HepG2 (cell line): ENCODE results near the gene ZNF213. TPM values are rescaled to one million over a fixed set of nuclear protein-coding genes. Genes with fewer than 3 reads are reported as not detected.

Experiments used
- ETS1 ChIP-seq: sonication (generic); formaldehyde crosslinking; IDR thresholded peaks from 2 replicates; pipeline ENCODE4 v1.4.0; 2020; ENCODE audit warnings: missing genetic modification reagents
- HBP1 ChIP-seq: IDR thresholded peaks from 2 replicates; pipeline ENCODE4 v1.6.1; 2016; ENCODE audit warnings: low read depth, control low read depth
- HNRNPK ChIP-seq: fragments of 200-400 bp; formaldehyde crosslinking; IDR thresholded peaks from 2 replicates; pipeline ENCODE4 v1.6.1; 2018; ENCODE audit warnings: low read length, low read depth, moderate library complexity, mild to moderate bottlenecking; ENCODE audit not compliant: poor library complexity, severe bottlenecking
- HOXD1 ChIP-seq: sonication (generic); formaldehyde crosslinking; IDR thresholded peaks from 2 replicates; pipeline ENCODE4 v1.5.0; 2020; ENCODE audit warnings: missing genetic modification reagents
- SMAD3 ChIP-seq: sonication (generic); formaldehyde crosslinking; IDR thresholded peaks from 2 replicates; pipeline ENCODE4 v1.4.0; 2020; ENCODE audit warnings: missing genetic modification reagents
- ZNF296 ChIP-seq: sonication (generic); formaldehyde crosslinking; conservative IDR thresholded peaks from 2 replicates; pipeline ENCODE4 v1.5.0; 2020; ENCODE audit warnings: mild to moderate bottlenecking, missing genetic modification reagents
- ZNF333 ChIP-seq: sonication (generic); formaldehyde crosslinking; IDR thresholded peaks from 2 replicates; pipeline ENCODE4 v1.4.0; 2020; ENCODE audit warnings: mild to moderate bottlenecking, missing genetic modification reagents, borderline replicate concordance
- ZNF432 ChIP-seq: sonication (generic); formaldehyde crosslinking; IDR thresholded peaks from 2 replicates; pipeline ENCODE4 v1.5.0; 2020; ENCODE audit warnings: missing genetic modification reagents, mild to moderate bottlenecking, borderline replicate concordance
- ZNF547 ChIP-seq: sonication (generic); formaldehyde crosslinking; IDR thresholded peaks from 2 replicates; pipeline ENCODE4 v1.5.1; 2020; ENCODE audit warnings: mild to moderate bottlenecking, missing genetic modification reagents
- ZNF652 ChIP-seq: IDR thresholded peaks from 2 replicates; pipeline ENCODE4 v1.6.1; 2016; ENCODE audit warnings: low read depth, borderline replicate concordance
- polyA plus RNA-seq, 8 experiments: library from polyadenylated mRNA; depleted of rRNA in 3 of 8; stranded (reverse) in 7 of 8; unstranded in 1 of 8; fragments of >200 nt; fragmentation: Illumina TruSeq in 4 of 8; extraction: Trizol in 4 of 8; gene quantifications; 2 replicates each; pipeline versions ENCODE4 v1.2.1 to v1.2.3, GENCODE V29; 2011 to 2016; ENCODE audit warnings: low read depth in 4 of 8, missing spikeins in 1 of 8, mixed read lengths in 1 of 8; ENCODE audit not compliant: insufficient read depth in 1 of 8
- total RNA-seq, 5 experiments: library from RNA; depleted of rRNA; stranded (reverse); fragments of >200 nt; fragmentation: Illumina TruSeq; extraction: Trizol; gene quantifications; 2 replicates each; pipeline ENCODE4 v1.2.3, GENCODE V29; 2016; ENCODE audit warnings: low read depth in 1 of 5
- TF ChIP-seq, protein P1 (sequence below): sonication (generic); formaldehyde crosslinking; IDR thresholded peaks from 2 replicates; pipeline ENCODE4 v1.4.0; 2020; ENCODE audit warnings: mild to moderate bottlenecking, low read depth, missing genetic modification reagents
- TF ChIP-seq, protein P2 (sequence below): sonication (generic); formaldehyde crosslinking; IDR thresholded peaks from one replicate; pipeline ENCODE4 v1.5.1; 2020; ENCODE audit warnings: mild to moderate bottlenecking, missing genetic modification reagents; ENCODE audit errors: not compliant biosample characterization
- TF ChIP-seq, protein P3 (sequence below): sonication (generic); formaldehyde crosslinking; IDR thresholded peaks from 2 replicates; pipeline ENCODE4 v1.4.0; 2020; ENCODE audit warnings: missing genetic modification reagents
- TF ChIP-seq, protein P4 (sequence below): IDR thresholded peaks from 2 replicates; pipeline ENCODE4 v1.6.1; 2016; ENCODE audit warnings: low read depth, borderline replicate concordance

Gene ZNF213
- total and polyA plus RNA-seq, 2 of the 13 experiments (the other 11 are each of a cell fraction or from before 2014, with no cell fraction given), result 0.59 to 0.97 TPM

DNA sequence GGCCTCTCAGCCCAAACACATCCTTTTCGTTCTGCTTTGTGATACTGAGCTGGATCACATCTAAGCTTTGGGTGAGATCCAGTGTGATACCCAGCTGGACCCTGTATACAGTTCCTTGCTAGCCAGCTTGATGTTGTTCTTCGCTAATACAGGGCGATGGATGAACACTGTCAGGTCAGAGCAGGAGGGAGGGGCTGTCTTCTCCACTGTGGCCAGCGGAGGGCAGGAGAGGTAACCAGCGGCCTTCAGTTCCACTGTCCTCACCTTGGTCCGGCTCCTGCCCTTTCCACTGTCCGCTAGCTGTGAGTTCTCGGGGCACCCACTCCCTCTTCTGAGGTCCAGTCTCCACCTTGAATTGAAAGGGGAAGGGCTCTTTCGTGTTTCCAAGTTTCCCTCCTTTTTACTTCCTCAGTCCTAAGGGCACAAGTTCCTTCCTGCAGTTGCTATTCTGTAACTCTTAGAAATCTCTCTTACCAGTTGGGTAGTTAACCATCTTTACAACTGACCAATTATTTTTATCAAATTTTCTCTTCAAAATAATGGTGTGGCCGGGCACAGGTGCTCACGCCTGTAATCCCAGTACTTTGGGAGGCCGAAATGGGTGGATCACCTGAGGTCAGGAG, 3.0 kb upstream of the ZNF213 start (continued):
- TF ChIP-seq ZNF652 (no peak), ZNF547 (no peak), HNRNPK (no peak), ZNF333 (no peak), HBP1 (CRISPR knock-in tag) (no peak), ZNF432 (CRISPR knock-in tag) (no peak), SMAD3 (CRISPR knock-in tag) (no peak), ETS1 (CRISPR knock-in tag) (no peak), ZNF296 (CRISPR knock-in tag) (no peak), HOXD1 (no peak)
- TF ChIP-seq, protein P1, sequence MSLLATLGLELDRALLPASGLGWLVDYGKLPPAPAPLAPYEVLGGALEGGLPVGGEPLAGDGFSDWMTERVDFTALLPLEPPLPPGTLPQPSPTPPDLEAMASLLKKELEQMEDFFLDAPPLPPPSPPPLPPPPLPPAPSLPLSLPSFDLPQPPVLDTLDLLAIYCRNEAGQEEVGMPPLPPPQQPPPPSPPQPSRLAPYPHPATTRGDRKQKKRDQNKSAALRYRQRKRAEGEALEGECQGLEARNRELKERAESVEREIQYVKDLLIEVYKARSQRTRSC (CRISPR knock-in tag), result no peak
- TF ChIP-seq, protein P2, sequence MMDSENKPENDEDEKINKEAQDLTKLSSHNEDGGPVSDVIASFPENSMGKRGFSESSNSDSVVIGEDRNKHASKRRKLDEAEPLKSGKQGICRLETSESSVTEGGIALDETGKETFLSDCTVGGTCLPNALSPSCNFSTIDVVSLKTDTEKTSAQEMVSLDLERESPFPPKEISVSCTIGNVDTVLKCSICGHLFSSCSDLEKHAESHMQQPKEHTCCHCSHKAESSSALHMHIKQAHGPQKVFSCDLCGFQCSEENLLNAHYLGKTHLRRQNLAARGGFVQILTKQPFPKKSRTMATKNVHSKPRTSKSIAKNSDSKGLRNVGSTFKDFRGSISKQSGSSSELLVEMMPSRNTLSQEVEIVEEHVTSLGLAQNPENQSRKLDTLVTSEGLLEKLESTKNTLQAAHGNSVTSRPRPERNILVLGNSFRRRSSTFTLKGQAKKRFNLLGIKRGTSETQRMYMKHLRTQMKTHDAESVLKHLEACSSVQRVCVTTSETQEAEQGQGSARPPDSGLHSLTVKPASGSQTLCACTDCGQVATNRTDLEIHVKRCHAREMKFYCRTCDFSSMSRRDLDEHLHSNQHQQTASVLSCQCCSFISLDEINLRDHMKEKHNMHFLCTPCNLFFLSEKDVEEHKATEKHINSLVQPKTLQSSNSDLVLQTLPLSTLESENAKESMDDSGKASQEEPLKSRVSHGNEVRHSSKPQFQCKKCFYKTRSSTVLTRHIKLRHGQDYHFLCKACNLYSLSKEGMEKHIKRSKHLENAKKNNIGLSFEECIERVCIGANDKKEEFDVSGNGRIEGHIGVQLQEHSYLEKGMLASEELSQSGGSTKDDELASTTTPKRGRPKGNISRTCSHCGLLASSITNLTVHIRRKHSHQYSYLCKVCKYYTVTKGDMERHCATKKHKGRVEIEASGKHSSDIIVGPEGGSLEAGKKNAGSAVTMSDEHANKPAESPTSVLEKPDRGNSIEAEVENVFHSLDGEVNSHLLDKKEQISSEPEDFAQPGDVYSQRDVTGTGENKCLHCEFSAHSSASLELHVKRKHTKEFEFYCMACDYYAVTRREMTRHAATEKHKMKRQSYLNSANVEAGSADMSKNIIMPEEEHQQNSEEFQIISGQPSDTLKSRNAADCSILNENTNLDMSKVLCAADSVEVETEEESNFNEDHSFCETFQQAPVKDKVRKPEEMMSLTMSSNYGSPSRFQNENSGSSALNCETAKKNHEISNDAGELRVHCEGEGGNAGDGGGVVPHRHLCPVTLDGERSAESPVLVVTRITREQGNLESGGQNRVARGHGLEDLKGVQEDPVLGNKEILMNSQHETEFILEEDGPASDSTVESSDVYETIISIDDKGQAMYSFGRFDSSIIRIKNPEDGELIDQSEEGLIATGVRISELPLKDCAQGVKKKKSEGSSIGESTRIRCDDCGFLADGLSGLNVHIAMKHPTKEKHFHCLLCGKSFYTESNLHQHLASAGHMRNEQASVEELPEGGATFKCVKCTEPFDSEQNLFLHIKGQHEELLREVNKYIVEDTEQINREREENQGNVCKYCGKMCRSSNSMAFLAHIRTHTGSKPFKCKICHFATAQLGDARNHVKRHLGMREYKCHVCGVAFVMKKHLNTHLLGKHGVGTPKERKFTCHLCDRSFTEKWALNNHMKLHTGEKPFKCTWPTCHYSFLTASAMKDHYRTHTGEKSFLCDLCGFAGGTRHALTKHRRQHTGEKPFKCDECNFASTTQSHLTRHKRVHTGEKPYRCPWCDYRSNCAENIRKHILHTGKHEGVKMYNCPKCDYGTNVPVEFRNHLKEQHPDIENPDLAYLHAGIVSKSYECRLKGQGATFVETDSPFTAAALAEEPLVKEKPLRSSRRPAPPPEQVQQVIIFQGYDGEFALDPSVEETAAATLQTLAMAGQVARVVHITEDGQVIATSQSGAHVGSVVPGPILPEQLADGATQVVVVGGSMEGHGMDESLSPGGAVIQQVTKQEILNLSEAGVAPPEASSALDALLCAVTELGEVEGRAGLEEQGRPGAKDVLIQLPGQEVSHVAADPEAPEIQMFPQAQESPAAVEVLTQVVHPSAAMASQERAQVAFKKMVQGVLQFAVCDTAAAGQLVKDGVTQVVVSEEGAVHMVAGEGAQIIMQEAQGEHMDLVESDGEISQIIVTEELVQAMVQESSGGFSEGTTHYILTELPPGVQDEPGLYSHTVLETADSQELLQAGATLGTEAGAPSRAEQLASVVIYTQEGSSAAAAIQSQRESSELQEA, result no peak
- TF ChIP-seq, protein P3, sequence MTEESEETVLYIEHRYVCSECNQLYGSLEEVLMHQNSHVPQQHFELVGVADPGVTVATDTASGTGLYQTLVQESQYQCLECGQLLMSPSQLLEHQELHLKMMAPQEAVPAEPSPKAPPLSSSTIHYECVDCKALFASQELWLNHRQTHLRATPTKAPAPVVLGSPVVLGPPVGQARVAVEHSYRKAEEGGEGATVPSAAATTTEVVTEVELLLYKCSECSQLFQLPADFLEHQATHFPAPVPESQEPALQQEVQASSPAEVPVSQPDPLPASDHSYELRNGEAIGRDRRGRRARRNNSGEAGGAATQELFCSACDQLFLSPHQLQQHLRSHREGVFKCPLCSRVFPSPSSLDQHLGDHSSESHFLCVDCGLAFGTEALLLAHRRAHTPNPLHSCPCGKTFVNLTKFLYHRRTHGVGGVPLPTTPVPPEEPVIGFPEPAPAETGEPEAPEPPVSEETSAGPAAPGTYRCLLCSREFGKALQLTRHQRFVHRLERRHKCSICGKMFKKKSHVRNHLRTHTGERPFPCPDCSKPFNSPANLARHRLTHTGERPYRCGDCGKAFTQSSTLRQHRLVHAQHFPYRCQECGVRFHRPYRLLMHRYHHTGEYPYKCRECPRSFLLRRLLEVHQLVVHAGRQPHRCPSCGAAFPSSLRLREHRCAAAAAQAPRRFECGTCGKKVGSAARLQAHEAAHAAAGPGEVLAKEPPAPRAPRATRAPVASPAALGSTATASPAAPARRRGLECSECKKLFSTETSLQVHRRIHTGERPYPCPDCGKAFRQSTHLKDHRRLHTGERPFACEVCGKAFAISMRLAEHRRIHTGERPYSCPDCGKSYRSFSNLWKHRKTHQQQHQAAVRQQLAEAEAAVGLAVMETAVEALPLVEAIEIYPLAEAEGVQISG, result peak; percentile 86
- TF ChIP-seq, protein P4, sequence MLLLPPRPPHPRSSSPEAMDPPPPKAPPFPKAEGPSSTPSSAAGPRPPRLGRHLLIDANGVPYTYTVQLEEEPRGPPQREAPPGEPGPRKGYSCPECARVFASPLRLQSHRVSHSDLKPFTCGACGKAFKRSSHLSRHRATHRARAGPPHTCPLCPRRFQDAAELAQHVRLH (CRISPR knock-in tag), result peak; percentile 45; the same call in 1 of the 2 replicates
